CD4-positive, CD25-positive, alpha-beta regulatory T cell (primary cell): ENCODE measurements around the gene S100G. TPM values are rescaled to one million over a fixed set of nuclear protein-coding genes. Genes with fewer than 3 reads are reported as not detected.
"Not testable (repeated sequence)": the region's sequence is repeated elsewhere in the genome, so short reads cannot be mapped to it uniquely, and the experiment has no call there.

Experiments used
- ATAC-seq, 2 donors: fragments of 150-1000 bp; cut with Tn5 transposase; one replicate each; pipeline ENCODE4 v1.10.0; 2021; ENCODE audit warnings: low read depth in 2 of 2, moderate number of reproducible peaks in 2 of 2, moderate library complexity in 1 of 2
- DNase-seq, 3 donors: peaks; one replicate each; pipeline versions ENCODE4 v3.0.0 to v3.0.0-alpha.2; 2012 to 2022; ENCODE audit warnings: mixed read lengths in 1 of 3
- H3K27ac ChIP-seq: one replicate; pipeline ENCODE4 v1.7.0; 2013; ENCODE audit warnings: mild to moderate bottlenecking, low read length; ENCODE audit not compliant: insufficient read depth, poor library complexity, severe bottlenecking
- H3K27me3 ChIP-seq: one replicate; pipeline ENCODE4 v1.7.0; 2013; ENCODE audit warnings: low read length; ENCODE audit not compliant: control insufficient read depth, insufficient read depth
- H3K36me3 ChIP-seq: one replicate; pipeline ENCODE4 v1.7.0; 2013; ENCODE audit warnings: mild to moderate bottlenecking, low read length, moderate library complexity; ENCODE audit not compliant: control insufficient read depth, insufficient read depth
- H3K4me1 ChIP-seq: 2 replicates; pipeline ENCODE4 v1.7.0; 2013; ENCODE audit warnings: mild to moderate bottlenecking, low read length; ENCODE audit not compliant: insufficient read depth, control insufficient read depth, poor library complexity, severe bottlenecking
- H3K4me3 ChIP-seq: one replicate; pipeline ENCODE4 v1.7.0; 2013; ENCODE audit warnings: low read depth, mild to moderate bottlenecking, low read length, moderate library complexity
- H3K9me3 ChIP-seq, 2 experiments: 1 replicate in 1 of 2; 2 replicates in 1 of 2; pipeline ENCODE4 v1.7.0; 2013; ENCODE audit warnings: low read length in 2 of 2, mild to moderate bottlenecking in 1 of 2, moderate library complexity in 1 of 2; ENCODE audit not compliant: control insufficient read depth in 2 of 2
- H3K27ac Mint-ChIP-seq, 3 donors: one replicate each; pipeline ENCODE4 v1.8.0; 2020 to 2022; ENCODE audit warnings: mild to moderate bottlenecking in 3 of 3, mixed read lengths in 3 of 3, moderate library complexity in 2 of 3
- H3K27me3 Mint-ChIP-seq: one replicate; pipeline ENCODE4 v1.8.0; 2022; ENCODE audit warnings: mild to moderate bottlenecking, mixed read lengths
- H3K36me3 Mint-ChIP-seq: one replicate; pipeline ENCODE4 v1.8.0; 2020; ENCODE audit warnings: mixed read lengths
- H3K4me1 Mint-ChIP-seq, 4 donors: one replicate each; pipeline ENCODE4 v1.8.0; 2020 to 2022; ENCODE audit warnings: mixed read lengths in 4 of 4, mild to moderate bottlenecking in 1 of 4
- H3K4me3 Mint-ChIP-seq, 4 donors: one replicate each; pipeline ENCODE4 v1.8.0; 2020 to 2022; ENCODE audit warnings: mild to moderate bottlenecking in 4 of 4, mixed read lengths in 4 of 4, moderate library complexity in 3 of 4
- H3K9me3 Mint-ChIP-seq, 7 donors: one replicate each; pipeline ENCODE4 v1.8.0; 2020 to 2022; ENCODE audit warnings: mixed read lengths in 7 of 7, mild to moderate bottlenecking in 3 of 7, moderate library complexity in 2 of 7
- polyA plus RNA-seq, 4 donors: library from polyadenylated mRNA; unstranded; fragments of 300-500 nt; fragmentation: Illumina TruSeq; gene quantifications; one replicate each; pipeline ENCODE4 v1.2.3, GENCODE V29; 2021
- total RNA-seq: library from RNA; stranded (reverse); gene quantifications from one replicate; pipeline ENCODE4 v1.2.3, GENCODE V29; 2022

Gene S100G
- total and polyA plus RNA-seq, 5 donors from 2014 or later, result not detected

DNA sequence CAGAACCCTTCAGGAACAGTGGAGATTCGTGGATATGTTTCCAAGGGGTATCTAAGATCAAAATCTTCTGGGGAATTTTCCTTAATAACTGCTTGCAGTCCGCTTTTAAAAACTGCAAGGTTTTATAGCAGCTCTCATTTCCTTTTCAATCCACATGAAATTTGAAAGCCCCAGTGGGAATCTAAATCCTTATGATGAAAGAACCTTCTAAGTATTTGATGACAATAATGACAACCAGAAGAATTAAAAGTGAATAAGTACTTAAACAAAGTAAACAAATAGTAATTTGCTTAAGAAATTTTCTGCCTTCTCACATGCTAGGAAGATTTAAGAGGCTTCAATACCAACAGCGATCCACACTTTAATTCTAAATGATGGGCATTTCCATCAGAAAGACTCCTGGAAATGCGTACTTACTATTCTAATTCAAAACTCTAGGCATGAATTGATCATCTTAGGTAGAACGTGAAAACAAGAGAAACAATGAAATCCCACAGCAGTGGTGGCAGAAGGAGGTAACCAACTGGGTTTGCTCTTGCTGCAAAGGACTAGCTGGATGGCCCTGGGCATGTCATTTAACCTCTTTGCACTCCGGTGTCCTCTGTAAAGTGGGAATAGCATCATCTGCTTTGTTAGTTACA is 37.6 kb upstream of the S100G start:
- H3K36me3 Mint-ChIP-seq, result peaks cover 16% of the 10 kb centered on the region
- H3K36me3 ChIP-seq, result no peaks in the 10 kb centered on the region
- H3K27ac Mint-ChIP-seq, result no peak overlapping the region
- no peaks in the 10 kb centered on the region for H3K4me1 ChIP-seq
- H3K4me3 ChIP-seq, result no peak overlapping the region
- H3K27ac ChIP-seq, result no peak overlapping the region
- H3K27me3 Mint-ChIP-seq, result no peaks in the 10 kb centered on the region
- H3K27me3 ChIP-seq, result no peaks in the 10 kb centered on the region
- H3K9me3 Mint-ChIP-seq, result peaks cover 0 to 3% (median 0%) of the 10 kb centered on the region in 7 donors
- H3K4me1 Mint-ChIP-seq, result peaks cover 0 to 4% (median 0%) of the 10 kb centered on the region in 4 donors
- DNase-seq (no peak), ATAC-seq (no peak)
- H3K4me3 Mint-ChIP-seq, result no peak overlapping the region
- no peaks in the 10 kb centered on the region for H3K9me3 ChIP-seq

DNA sequence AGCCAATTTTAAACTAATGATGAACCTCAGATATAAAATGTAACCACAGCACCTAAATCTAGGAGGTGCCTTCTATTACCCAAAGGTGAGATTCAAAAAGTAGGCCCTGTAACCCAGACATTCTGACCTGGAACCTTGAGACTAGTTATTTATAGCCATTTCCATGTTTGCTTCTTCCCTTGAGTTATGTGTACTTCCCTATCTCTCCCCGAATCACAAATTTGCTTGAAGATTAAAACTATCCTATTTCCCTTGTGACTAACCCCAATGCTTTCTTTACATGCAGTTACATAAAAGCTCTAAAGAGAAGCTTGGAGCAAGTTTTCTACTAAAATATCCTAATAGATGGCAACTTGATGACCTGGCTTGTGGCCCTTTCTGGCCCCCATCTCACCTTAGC is 32.6 kb upstream of the S100G start:
- Histone ChIP-seq H3K27me3 (no peaks in the 10 kb centered on the region), H3K4me1 (no peaks in the 10 kb centered on the region), H3K36me3 (no peaks in the 10 kb centered on the region), H3K4me3 (no peak overlapping the region), H3K9me3 (peaks cover 0 to 2% of the 10 kb centered on the region in 2 experiments), H3K27ac (no peak overlapping the region)
- no peak for ATAC-seq
- DNase-seq, result no peak
- H3K27me3 Mint-ChIP-seq, result no peaks in the 10 kb centered on the region
- H3K27ac Mint-ChIP-seq, result no peak overlapping the region
- H3K9me3 Mint-ChIP-seq, result peaks cover 0 to 6% (median 0%) of the 10 kb centered on the region in 7 donors
- H3K4me3 Mint-ChIP-seq, result no peak overlapping the region
- H3K36me3 Mint-ChIP-seq, result peaks cover 21% of the 10 kb centered on the region
- H3K4me1 Mint-ChIP-seq, result no peaks in the 10 kb centered on the region

DNA sequence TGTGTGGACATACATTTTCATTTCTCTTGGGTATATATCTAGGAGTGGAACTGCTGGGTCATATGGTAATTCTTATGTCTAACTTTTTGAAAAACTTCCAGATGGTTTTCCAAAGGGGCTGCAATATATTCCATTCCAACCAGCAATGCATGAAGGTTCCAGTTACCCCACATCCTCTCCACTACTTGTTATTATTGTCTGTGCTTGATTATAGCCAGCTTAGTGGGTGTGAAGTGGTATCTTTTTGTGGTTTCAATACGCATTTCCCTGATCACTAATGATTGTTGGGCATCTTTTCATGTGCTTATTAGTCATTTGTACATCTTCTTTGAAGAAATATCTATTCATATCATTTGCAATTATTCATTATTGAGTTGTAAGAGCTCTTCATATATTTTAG is 31.5 kb upstream of the S100G start:
- Mint-ChIP-seq H3K9me3 (peaks cover 0 to 6% (median 0%) of the 10 kb centered on the region in 7 donors), H3K4me3 (no peak overlapping the region), H3K36me3 (peaks cover 21% of the 10 kb centered on the region), H3K4me1 (no peaks in the 10 kb centered on the region), H3K27me3 (no peaks in the 10 kb centered on the region), H3K27ac (no peak overlapping the region)
- peaks cover 0 to 2% of the 10 kb centered on the region in 2 experiments for H3K9me3 ChIP-seq
- H3K4me1 ChIP-seq, result no peaks in the 10 kb centered on the region
- H3K36me3 ChIP-seq, result no peaks in the 10 kb centered on the region
- no peaks in the 10 kb centered on the region for H3K27me3 ChIP-seq
- H3K4me3 ChIP-seq, result no peak overlapping the region
- no peak overlapping the region for H3K27ac ChIP-seq
- DNase-seq (no peak), ATAC-seq (no peak)

DNA sequence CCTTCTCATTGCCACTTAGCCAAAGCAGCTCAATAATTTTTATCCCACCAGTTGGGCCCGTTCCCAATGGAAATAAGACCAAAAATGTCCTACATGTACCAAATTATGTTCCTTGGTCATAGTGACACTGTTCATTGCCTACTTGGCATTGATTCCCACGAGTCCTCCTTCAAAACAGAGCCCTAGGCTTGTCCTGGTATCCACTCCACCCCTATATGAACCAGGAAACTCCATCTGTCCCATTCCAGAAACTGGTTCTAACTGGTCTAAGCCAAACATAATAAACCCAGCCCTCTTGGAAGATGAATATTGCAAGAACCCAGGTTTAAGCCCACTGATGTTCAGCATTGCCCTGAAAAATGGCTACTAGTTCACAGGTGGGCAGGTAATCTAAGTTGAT is 30.9 kb upstream of the S100G start:
- ATAC-seq, result no peak
- Histone ChIP-seq H3K36me3 (no peaks in the 10 kb centered on the region), H3K27me3 (no peaks in the 10 kb centered on the region), H3K27ac (no peak overlapping the region), H3K9me3 (peaks cover 0 to 2% of the 10 kb centered on the region in 2 experiments), H3K4me1 (no peaks in the 10 kb centered on the region), H3K4me3 (no peak overlapping the region)
- peaks cover 17% of the 10 kb centered on the region for H3K36me3 Mint-ChIP-seq
- H3K27me3 Mint-ChIP-seq, result no peaks in the 10 kb centered on the region
- peaks cover 0 to 6% (median 0%) of the 10 kb centered on the region in 7 donors for H3K9me3 Mint-ChIP-seq
- no peak overlapping the region for H3K27ac Mint-ChIP-seq
- DNase-seq, result no peak
- H3K4me1 Mint-ChIP-seq, result no peaks in the 10 kb centered on the region
- H3K4me3 Mint-ChIP-seq, result no peak overlapping the region

DNA sequence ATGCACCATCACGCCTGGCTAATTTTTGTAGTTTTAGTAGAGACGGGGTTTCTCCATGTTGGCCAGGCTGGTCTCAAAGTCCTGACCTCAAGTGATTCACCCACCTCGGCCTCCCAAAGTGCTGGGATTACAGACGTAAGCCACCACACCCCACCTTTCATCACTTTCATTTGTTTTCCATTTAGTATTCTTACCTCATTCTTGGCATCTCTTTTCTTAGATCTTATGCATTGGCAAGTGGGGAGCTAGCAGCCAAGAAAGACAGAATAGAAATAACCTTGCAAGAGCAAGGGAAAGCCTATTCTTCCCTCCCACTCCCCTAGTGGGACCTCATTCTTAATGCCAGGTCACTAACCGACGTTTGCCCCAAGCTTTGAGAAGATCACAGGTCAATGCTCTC is 21.4 kb upstream of the S100G start:
- H3K27me3 Mint-ChIP-seq, ATAC-seq, H3K27me3 ChIP-seq, H3K9me3 ChIP-seq, H3K36me3 ChIP-seq, DNase-seq, H3K4me1 ChIP-seq, H3K27ac ChIP-seq, H3K4me1 Mint-ChIP-seq, H3K9me3 Mint-ChIP-seq, H3K4me3 ChIP-seq, H3K4me3 Mint-ChIP-seq, H3K36me3 Mint-ChIP-seq: not testable (repeated sequence)
- H3K27ac Mint-ChIP-seq, result peak overlapping the region in 1 of 3 donors; percentile 74

DNA sequence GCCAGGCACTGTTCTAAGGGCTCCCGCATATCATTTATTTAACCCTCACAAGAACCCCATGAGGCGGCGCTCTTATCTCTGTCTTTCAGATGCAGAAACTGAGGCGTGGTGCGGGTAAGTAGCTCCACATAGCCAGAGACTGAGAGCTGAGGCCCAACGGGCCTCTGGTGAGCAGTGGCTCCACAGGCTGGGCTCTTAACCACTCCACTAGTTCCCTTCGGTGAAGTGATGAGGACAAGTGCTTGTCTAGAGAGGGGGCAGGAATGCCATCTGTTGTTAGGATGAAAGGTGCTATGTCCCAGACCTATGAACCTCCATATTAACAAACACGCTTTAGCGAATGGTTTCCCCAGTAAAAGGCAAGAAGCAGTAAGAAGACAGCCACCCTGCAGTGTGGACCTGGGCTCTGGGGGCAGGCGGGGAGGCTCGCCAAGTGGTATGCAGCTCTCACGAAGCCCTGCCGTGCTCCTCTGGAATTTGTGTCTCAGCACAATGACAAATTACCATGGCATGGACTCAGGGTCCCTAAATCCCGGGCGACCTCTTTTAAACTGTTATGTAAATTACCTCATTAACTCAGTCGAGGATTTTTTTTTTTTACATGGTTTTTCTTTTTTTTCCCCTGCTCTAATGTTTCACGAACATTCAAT is 20.9 kb upstream of the S100G start:
- DNase-seq (no peak), ATAC-seq (no peak)

DNA sequence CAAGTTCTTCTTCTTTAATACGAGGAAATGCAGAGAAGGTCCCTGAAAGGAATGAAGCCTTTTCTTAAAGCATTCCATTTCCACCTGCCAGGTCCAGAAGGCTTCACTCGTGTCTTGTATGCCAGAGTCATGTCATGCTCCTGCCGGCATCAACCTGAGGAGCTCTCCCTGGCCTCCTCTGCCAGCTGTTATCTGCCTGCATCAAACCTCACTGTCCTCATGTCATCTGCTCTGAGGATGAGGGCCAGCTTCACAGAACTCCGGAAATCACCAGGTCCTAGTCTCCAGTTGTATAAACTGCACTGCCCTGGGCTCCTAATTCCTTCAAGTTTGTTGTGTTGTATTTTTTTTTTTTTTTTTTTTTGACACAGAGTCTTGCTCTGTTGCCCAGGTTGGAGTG is 20.0 kb upstream of the S100G start:
- Histone ChIP-seq H3K27me3 (no peaks in the 10 kb centered on the region), H3K9me3 (no peaks in the 10 kb centered on the region), H3K36me3 (no peaks in the 10 kb centered on the region), H3K4me3 (no peak overlapping the region), H3K4me1 (no peaks in the 10 kb centered on the region), H3K27ac (no peak overlapping the region)
- Mint-ChIP-seq H3K9me3 (peaks cover 0 to 3% (median 0%) of the 10 kb centered on the region in 7 donors), H3K4me3 (no peak overlapping the region), H3K27ac (no peak overlapping the region), H3K36me3 (peaks cover 6% of the 10 kb centered on the region), H3K27me3 (no peaks in the 10 kb centered on the region), H3K4me1 (no peaks in the 10 kb centered on the region)
- no peak for DNase-seq
- no peak for ATAC-seq

More for the DNA sequence above, 20.9 kb upstream of the S100G start:
- Mint-ChIP-seq H3K36me3 (peaks cover 6% of the 10 kb centered on the region), H3K27ac (peak overlapping the region in 1 of 3 donors; percentile 74), H3K9me3 (peaks cover 0 to 3% (median 0%) of the 10 kb centered on the region in 7 donors), H3K4me3 (no peak overlapping the region), H3K27me3 (no peaks in the 10 kb centered on the region), H3K4me1 (no peaks in the 10 kb centered on the region)
- no peak overlapping the region for H3K4me3 ChIP-seq
- no peaks in the 10 kb centered on the region for H3K36me3 ChIP-seq
- H3K27ac ChIP-seq, result no peak overlapping the region
- no peaks in the 10 kb centered on the region for H3K27me3 ChIP-seq
- H3K9me3 ChIP-seq, result no peaks in the 10 kb centered on the region
- H3K4me1 ChIP-seq, result no peaks in the 10 kb centered on the region

DNA sequence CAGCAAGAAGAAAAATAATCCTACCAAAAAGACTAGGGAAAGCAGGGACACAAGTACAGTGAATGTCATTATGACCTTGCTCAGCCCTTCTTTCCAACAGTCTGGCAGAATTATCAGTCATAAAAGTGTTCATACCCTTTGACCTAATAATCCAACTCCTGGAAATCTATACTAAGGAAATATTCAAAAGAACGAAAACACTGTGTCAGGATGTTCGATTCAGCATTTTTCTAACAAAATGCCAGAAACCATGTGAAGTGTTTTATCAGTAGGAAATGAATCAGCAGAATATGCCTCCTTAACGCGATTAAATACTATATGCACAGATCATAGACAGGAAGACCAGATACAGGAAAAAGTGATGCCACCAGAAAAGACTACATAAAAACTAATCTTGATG is 16.2 kb upstream of the S100G start:
- Histone ChIP-seq H3K9me3 (no peaks in the 10 kb centered on the region), H3K27me3 (no peaks in the 10 kb centered on the region), H3K4me1 (no peaks in the 10 kb centered on the region), H3K36me3 (no peaks in the 10 kb centered on the region), H3K4me3 (no peak overlapping the region), H3K27ac (no peak overlapping the region)
- Mint-ChIP-seq H3K4me3 (no peak overlapping the region), H3K36me3 (peaks cover 13% of the 10 kb centered on the region), H3K27ac (no peak overlapping the region), H3K4me1 (no peaks in the 10 kb centered on the region), H3K27me3 (no peaks in the 10 kb centered on the region), H3K9me3 (no peaks in the 10 kb centered on the region)
- DNase-seq (no peak), ATAC-seq (no peak)
